Measurements from ENCODE around the gene ARHGAP18.

ARHGAP18 gene

GRCh38 chr6:129659590-129660345, 50.2 kb downstream of the ARHGAP18 start:
- TF ChIP-seq CTCF (IDR thresholded peaks at IDR 0.05; ENCODE audit: low read depth, low read length, missing control alignments), result no peak
- H3K4me3 ChIP-seq (replicated peaks; ENCODE audit: low read depth, low read length), result no peak overlapping the region

GRCh38 chr6:129659167-129659566, 50.8 kb downstream of the ARHGAP18 start:
- no peak for DNase-seq (ENCODE audit: extremely low read depth, low read depth)
- TF ChIP-seq CTCF (IDR thresholded peaks at IDR 0.05; ENCODE audit: low read depth, low read length, missing control alignments), result no peak
- no peak overlapping the region for H3K4me3 ChIP-seq (replicated peaks; ENCODE audit: low read depth, low read length)

More at GRCh38 chr6:129659590-129660345, 50.2 kb downstream of the ARHGAP18 start:
- DNase-seq (ENCODE audit: extremely low read depth, low read depth), result no peak

GRCh38 chr6:129657483-129657882, 52.5 kb downstream of the ARHGAP18 start:
- no peak overlapping the region for H3K4me3 ChIP-seq (replicated peaks; ENCODE audit: low read depth, low read length)
- no peak for TF ChIP-seq CTCF (IDR thresholded peaks at IDR 0.05; ENCODE audit: low read depth, low read length, missing control alignments)
- DNase-seq (ENCODE audit: extremely low read depth, low read depth), result no peak

- H3K4me3 ChIP-seq (replicated peaks; ENCODE audit: low read depth, low read length), result no peak overlapping the region
- no peak for TF ChIP-seq CTCF (IDR thresholded peaks at IDR 0.05; ENCODE audit: low read depth, low read length, missing control alignments)
- no peak for DNase-seq (ENCODE audit: extremely low read depth, low read depth)
Measured at GRCh38 chr6:129655334-129655733, 54.6 kb downstream of the ARHGAP18 start.

GRCh38 chr6:129653746-129654145, 56.2 kb downstream of the ARHGAP18 start:
- H3K4me3 ChIP-seq (replicated peaks; ENCODE audit: low read depth, low read length), result no peak overlapping the region
- TF ChIP-seq CTCF (IDR thresholded peaks at IDR 0.05; ENCODE audit: low read depth, low read length, missing control alignments), result no peak
- no peak for DNase-seq (ENCODE audit: extremely low read depth, low read depth)

- no peak for TF ChIP-seq CTCF (IDR thresholded peaks at IDR 0.05; ENCODE audit: low read depth, low read length, missing control alignments)
Measured at GRCh38 chr6:129653229-129653628, 56.7 kb downstream of the ARHGAP18 start.

GRCh38 chr6:129651291-129651691, 58.7 kb downstream of the ARHGAP18 start:
- no peak for TF ChIP-seq CTCF (IDR thresholded peaks at IDR 0.05; ENCODE audit: low read depth, low read length, missing control alignments)
- DNase-seq (ENCODE audit: extremely low read depth, low read depth), result no peak
- no peak overlapping the region for H3K4me3 ChIP-seq (replicated peaks; ENCODE audit: low read depth, low read length)

More at GRCh38 chr6:129653229-129653628, 56.7 kb downstream of the ARHGAP18 start:
- no peak for DNase-seq (ENCODE audit: extremely low read depth, low read depth)
- H3K4me3 ChIP-seq (replicated peaks; ENCODE audit: low read depth, low read length), result no peak overlapping the region

Measured in HFF-Myc (cell line).